Naive B cell (primary cell): ENCODE results near the gene SLC13A5. TPM values are rescaled to one million over a fixed set of nuclear protein-coding genes. Genes with fewer than 3 reads are reported as not detected.

ENCODE experiments used
- ATAC-seq, 2 donors: fragments of 150-1000 bp; cut with Tn5 transposase; 2 replicates each; pipeline ENCODE4 v1.10.0; 2021; ENCODE audit warnings: low read depth in 2 of 2, mild to moderate bottlenecking in 2 of 2, moderate library complexity in 2 of 2
- DNase-seq: peaks from one replicate; pipeline ENCODE4 v3.0.0; 2022
- H3K27ac Mint-ChIP-seq, 6 donors: one replicate each; pipeline ENCODE4 v1.8.0; 2020 to 2022; ENCODE audit warnings: mild to moderate bottlenecking in 6 of 6, mixed read lengths in 6 of 6, moderate library complexity in 5 of 6, inconsistent platforms in 2 of 6
- H3K27me3 Mint-ChIP-seq, 3 donors: one replicate each; pipeline ENCODE4 v1.8.0; 2021 to 2022; ENCODE audit warnings: mixed read lengths in 3 of 3, mild to moderate bottlenecking in 1 of 3
- H3K36me3 Mint-ChIP-seq, 2 donors: one replicate each; pipeline ENCODE4 v1.8.0; 2020 to 2022; ENCODE audit warnings: mixed read lengths in 2 of 2, inconsistent platforms in 1 of 2, mild to moderate bottlenecking in 1 of 2
- H3K4me1 Mint-ChIP-seq, 3 donors: one replicate each; pipeline ENCODE4 v1.8.0; 2020 to 2022; ENCODE audit warnings: mixed read lengths in 3 of 3, inconsistent platforms in 1 of 3, mild to moderate bottlenecking in 1 of 3, moderate library complexity in 1 of 3
- H3K4me3 Mint-ChIP-seq, 8 donors: one replicate each; pipeline ENCODE4 v1.8.0; 2020 to 2022; ENCODE audit warnings: mild to moderate bottlenecking in 8 of 8, mixed read lengths in 8 of 8, moderate library complexity in 8 of 8, inconsistent platforms in 2 of 8
- H3K9me3 Mint-ChIP-seq, 7 donors: one replicate each; pipeline ENCODE4 v1.8.0; 2020 to 2022; ENCODE audit warnings: mixed read lengths in 7 of 7, mild to moderate bottlenecking in 5 of 7, inconsistent platforms in 2 of 7, moderate library complexity in 1 of 7
- polyA plus RNA-seq, 6 donors: library from polyadenylated mRNA; unstranded; fragments of 300-500 nt; fragmentation: Illumina TruSeq; gene quantifications; one replicate each; pipeline ENCODE4 v1.2.3, GENCODE V29; 2021; ENCODE audit warnings: low read depth in 6 of 6

Gene SLC13A5
- polyA plus RNA-seq, 6 donors from 2014 or later: 0.37 TPM; not detected in 5

DNA sequence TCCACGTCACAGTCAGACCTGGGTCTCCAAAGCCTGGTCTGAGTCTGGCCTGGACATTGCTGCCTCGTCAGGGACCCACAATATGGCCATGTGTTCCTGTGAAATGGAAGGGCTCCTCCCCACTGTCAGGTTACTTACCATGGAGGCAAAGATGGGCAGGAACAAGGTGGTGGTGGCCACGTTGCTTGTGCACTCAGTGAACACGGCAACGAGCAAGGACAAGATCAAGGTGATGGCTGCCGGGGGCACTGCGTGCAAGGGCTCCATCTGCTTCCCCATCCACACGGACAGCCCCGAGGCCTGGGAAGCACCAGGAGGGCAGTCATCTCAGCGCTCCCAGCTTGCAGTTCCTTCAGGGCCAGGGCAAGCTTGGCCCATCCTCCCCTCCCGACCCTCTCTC is 22.5 kb downstream of the SLC13A5 start:
- H3K4me1 Mint-ChIP-seq: peaks cover 0 to 3% (median 0%) of the 10 kb centered on the region in 3 donors
- peaks cover 0 to 6% of the 10 kb centered on the region in 2 donors for H3K36me3 Mint-ChIP-seq
- no peak overlapping the region for H3K4me3 Mint-ChIP-seq
- no peak overlapping the region for H3K27ac Mint-ChIP-seq
- H3K27me3 Mint-ChIP-seq: peaks cover 34 to 74% (median 52%) of the 10 kb centered on the region in 3 donors
- no peak for DNase-seq
- H3K9me3 Mint-ChIP-seq: no peaks in the 10 kb centered on the region
- no peak for ATAC-seq

DNA sequence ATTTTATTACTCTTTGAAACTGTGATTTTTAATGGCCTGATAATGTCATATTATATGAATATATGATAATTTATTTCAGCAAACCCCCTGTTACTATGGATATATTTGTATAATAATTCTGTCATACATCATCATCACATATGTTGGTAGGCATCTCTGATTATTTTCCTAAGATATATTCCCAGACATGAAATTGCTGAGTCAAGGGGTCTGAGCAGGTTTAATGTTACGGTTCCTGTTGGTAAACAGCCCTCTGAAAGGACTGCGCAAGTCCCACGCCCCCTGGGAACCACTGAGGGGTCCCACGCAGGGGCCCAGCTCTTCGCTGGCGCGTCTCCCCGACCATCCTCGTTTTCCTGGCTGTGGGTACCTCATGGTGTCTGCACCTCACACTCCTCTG is 24.2 kb downstream of the SLC13A5 start:
- ATAC-seq: no peak
- H3K36me3 Mint-ChIP-seq: peaks cover 0 to 13% of the 10 kb centered on the region in 2 donors
- H3K27me3 Mint-ChIP-seq: peaks cover 32 to 72% (median 56%) of the 10 kb centered on the region in 3 donors
- no peaks in the 10 kb centered on the region for H3K9me3 Mint-ChIP-seq
- H3K4me1 Mint-ChIP-seq: peaks cover 0 to 3% (median 0%) of the 10 kb centered on the region in 3 donors
- no peak overlapping the region for H3K4me3 Mint-ChIP-seq
- no peak overlapping the region for H3K27ac Mint-ChIP-seq
- DNase-seq: no peak

DNA sequence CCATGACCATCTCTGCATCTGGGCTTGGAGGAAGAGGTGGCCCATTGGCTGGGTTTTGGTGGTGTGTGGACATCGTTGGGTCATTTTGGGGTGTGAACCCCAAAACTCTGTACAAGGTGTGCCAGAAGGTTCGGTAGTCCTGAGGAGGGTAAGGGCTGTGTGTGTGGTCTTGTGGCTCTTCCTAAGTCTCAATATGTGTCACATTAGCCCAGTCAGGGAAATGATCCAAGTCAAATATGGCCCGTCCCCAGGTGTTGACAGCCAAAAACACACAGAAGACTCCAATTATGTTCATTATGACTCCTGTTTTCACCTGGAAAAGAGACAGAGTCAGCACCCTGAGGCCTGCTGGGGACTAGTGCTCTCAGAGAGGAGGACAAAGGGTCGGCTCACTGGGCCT is 27.1 kb downstream of the SLC13A5 start:
- Mint-ChIP-seq H3K36me3 (peaks cover 0 to 20% of the 10 kb centered on the region in 2 donors), H3K4me1 (peaks cover 0 to 3% (median 0%) of the 10 kb centered on the region in 3 donors), H3K9me3 (no peaks in the 10 kb centered on the region), H3K27ac (no peak overlapping the region), H3K4me3 (no peak overlapping the region), H3K27me3 (peaks cover 23 to 61% (median 53%) of the 10 kb centered on the region in 3 donors)
- ATAC-seq (no peak), DNase-seq (no peak)

DNA sequence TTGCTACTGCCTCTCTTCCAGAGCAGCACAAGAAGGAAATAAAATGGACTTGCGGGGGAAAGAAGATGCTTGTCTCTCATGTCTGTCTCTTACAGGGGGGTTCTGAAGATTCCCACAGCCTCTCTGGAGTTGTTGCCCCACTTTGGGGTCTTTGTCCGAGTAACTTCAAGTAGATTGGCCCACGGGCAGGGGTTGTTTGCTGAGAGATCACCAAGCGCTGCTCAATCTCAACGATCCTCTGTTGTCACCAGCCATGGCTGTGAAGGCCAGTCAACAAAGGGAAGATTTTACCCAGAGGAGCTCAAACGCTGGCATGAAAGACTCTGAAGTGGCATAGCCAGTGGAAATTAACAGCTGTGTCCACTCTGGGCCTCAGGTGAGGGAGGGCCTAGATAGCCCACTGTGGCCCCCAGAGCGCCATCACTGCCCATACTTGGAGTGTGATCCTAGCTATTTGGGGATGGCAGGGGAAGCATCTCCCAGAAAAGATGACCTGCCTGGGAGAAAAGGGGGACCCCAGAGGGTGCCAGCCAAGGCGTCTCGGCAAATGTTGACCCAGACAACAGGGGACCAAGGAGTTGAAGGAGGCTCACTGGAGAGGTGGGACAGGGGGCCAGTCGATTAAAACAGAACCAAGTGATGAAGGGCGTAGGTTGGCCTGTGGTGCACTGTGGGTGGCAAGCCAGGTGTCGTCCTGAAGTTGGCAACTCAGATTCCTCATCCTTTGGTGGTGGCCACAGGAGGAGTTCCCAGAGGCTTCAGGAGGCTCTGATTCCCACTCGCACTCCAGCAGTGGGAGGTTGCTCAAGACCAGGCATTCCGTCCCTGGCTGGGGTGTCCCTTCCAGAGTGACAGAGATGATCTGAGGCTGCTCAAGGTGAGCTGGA is 28.0 kb downstream of the SLC13A5 start:
- no peaks in the 10 kb centered on the region for H3K9me3 Mint-ChIP-seq
- peaks cover 0 to 20% of the 10 kb centered on the region in 2 donors for H3K36me3 Mint-ChIP-seq
- H3K27me3 Mint-ChIP-seq: peaks cover 21 to 52% (median 47%) of the 10 kb centered on the region in 3 donors
- peak overlapping the region in 1 of 6 donors; percentile 32 for H3K27ac Mint-ChIP-seq
- DNase-seq: no peak
- ATAC-seq: no peak
- no peak overlapping the region for H3K4me3 Mint-ChIP-seq
- no peaks in the 10 kb centered on the region for H3K4me1 Mint-ChIP-seq

DNA sequence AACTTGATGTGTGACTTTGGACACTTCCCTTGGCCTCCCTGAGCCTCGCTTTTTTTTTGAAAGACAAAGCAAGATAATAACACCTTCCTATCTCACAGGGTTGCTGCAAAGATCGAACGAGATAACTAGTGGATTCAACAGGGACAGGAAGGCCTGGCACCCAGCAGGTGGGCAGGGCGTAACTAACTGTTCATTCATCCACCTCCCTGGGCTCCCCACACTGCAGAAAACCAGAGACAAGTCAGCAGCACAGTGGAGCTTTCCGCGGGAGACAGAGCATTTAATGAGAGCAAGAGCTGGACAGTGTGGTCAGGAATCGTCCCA is 28.7 kb downstream of the SLC13A5 start:
- peaks cover 0 to 20% of the 10 kb centered on the region in 2 donors for H3K36me3 Mint-ChIP-seq
- no peak for ATAC-seq
- no peak for DNase-seq
- H3K4me3 Mint-ChIP-seq: no peak overlapping the region
- H3K4me1 Mint-ChIP-seq: no peaks in the 10 kb centered on the region
- H3K27me3 Mint-ChIP-seq: peaks cover 21 to 45% (median 43%) of the 10 kb centered on the region in 3 donors
- no peak overlapping the region for H3K27ac Mint-ChIP-seq
- H3K9me3 Mint-ChIP-seq: no peaks in the 10 kb centered on the region

DNA sequence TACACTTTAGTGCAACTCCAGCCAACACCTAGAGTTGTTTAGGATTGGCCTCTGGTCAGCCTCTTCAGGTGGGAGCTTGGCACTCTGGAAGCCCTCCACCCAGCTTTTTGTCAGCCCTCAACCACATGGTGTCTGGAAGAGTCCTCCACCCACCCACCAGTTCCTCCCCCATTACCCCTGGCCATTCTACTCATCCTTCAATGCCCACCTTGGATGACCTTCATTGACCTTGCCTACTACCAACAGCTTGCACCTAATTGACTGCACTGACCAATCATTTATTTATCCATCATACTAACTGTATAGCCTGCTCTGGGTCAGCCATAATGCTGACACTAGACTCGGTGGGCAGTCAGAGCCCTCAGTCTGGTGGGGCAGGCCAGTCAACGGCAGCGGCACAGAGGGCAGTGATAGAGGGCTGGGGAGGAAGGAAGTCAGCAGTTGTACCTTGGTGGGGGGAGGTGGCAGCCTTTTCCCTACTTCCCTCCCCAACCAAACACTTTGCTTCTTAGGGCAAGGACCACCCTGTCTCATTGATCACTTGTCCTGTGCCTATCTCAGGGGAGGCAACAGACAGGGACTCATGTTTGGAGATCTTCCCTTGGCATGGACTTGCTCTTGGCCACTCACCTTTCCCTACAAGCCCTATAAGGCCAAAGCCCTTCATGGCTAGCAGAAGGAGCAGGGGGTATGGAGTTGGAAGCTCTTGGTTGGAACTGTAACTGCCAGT is 29.3 kb downstream of the SLC13A5 start:
- H3K9me3 Mint-ChIP-seq: no peaks in the 10 kb centered on the region
- ATAC-seq: no peak
- no peak for DNase-seq
- peaks cover 23 to 46% (median 46%) of the 10 kb centered on the region in 3 donors for H3K27me3 Mint-ChIP-seq
- peaks cover 0 to 20% of the 10 kb centered on the region in 2 donors for H3K36me3 Mint-ChIP-seq
- peaks cover 0 to 1% (median 0%) of the 10 kb centered on the region in 3 donors for H3K4me1 Mint-ChIP-seq
- H3K4me3 Mint-ChIP-seq: peak overlapping the region in 1 of 8 donors; percentile 1
- no peak overlapping the region for H3K27ac Mint-ChIP-seq

DNA sequence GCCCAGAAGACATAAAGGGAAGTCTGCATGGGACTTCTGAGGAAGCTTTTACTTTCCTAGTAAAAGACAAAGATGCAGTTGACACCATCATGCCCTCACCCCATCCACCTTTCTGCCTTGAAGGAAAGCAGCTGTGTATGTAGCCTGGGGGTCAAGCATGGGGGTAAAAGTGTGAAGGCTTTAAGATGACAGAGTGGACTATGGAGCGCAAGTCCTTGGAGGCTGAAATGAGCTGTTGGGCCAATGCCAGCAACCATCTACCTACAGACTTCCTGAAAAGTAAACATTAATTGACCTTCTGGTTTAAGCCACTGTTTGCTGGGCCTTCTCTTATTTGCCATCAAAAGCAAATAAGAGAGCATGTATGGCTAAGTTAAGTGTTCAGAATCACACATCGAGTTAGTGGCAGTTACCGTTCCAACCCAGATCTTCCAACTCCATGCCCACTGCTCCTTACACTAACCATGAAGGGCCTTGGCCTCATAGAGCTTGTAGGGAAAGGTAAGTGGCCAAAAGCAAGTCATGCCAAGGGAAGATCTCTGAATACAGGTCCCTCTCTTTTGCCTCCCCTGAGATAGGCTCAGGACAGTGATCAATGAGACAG is 30.0 kb downstream of the SLC13A5 start:
- no peak overlapping the region for H3K4me3 Mint-ChIP-seq
- ATAC-seq (no peak), DNase-seq (no peak)
- peaks cover 0 to 8% (median 0%) of the 10 kb centered on the region in 3 donors for H3K4me1 Mint-ChIP-seq
- peaks cover 0 to 20% of the 10 kb centered on the region in 2 donors for H3K36me3 Mint-ChIP-seq
- H3K9me3 Mint-ChIP-seq: no peaks in the 10 kb centered on the region
- no peak overlapping the region for H3K27ac Mint-ChIP-seq
- H3K27me3 Mint-ChIP-seq: peaks cover 30 to 53% (median 53%) of the 10 kb centered on the region in 3 donors

DNA sequence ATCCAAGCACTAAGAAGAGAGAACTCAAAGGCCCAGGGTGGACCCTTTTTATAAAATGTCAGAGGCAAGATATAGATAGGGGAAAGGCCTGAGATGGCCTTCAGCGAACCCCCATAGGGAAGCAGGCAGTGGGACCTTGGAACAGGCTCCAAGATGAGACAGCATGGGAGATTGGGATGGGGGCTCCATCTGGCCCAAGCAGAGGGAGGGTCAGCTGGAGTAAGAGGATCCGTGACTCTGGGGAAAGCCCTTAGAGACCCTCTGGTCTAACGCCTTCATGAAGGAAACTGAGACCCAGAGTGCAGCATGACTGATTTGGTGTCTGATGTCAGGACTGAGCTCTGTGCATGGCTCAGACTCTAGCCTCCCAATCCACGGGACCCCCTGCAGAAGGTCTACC is 30.8 kb downstream of the SLC13A5 start:
- Mint-ChIP-seq H3K36me3 (peaks cover 0 to 20% of the 10 kb centered on the region in 2 donors), H3K4me3 (no peak overlapping the region), H3K4me1 (peaks cover 0 to 15% (median 5%) of the 10 kb centered on the region in 3 donors), H3K27ac (no peak overlapping the region), H3K27me3 (peaks cover 23 to 54% (median 54%) of the 10 kb centered on the region in 3 donors), H3K9me3 (no peaks in the 10 kb centered on the region)
- no peak for ATAC-seq
- no peak for DNase-seq

DNA sequence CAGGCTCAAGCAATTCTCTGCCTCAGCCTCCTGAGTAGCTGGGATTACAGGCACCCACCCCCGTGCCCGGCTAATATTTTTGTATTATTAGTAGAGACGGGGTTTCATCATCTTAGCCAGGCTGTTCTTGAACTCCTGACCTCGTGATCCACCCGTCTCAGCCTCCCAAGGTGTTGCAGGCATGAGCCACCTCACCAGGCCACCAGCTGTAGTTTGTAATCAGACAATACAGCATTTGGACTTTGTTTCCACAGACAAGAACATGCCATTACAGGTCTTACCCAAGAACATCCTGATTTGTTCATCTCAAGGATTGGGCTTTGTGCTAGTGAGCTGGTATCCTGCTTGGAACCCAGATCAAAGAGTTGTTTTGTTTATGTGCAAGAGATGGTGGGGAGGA is 31.5 kb downstream of the SLC13A5 start:
- Mint-ChIP-seq H3K27ac (no peak overlapping the region), H3K36me3 (peaks cover 0 to 20% of the 10 kb centered on the region in 2 donors), H3K9me3 (no peaks in the 10 kb centered on the region), H3K4me3 (no peak overlapping the region), H3K27me3 (peaks cover 17 to 48% (median 47%) of the 10 kb centered on the region in 3 donors), H3K4me1 (peaks cover 0 to 15% (median 5%) of the 10 kb centered on the region in 3 donors)
- no peak for DNase-seq
- no peak for ATAC-seq

DNA sequence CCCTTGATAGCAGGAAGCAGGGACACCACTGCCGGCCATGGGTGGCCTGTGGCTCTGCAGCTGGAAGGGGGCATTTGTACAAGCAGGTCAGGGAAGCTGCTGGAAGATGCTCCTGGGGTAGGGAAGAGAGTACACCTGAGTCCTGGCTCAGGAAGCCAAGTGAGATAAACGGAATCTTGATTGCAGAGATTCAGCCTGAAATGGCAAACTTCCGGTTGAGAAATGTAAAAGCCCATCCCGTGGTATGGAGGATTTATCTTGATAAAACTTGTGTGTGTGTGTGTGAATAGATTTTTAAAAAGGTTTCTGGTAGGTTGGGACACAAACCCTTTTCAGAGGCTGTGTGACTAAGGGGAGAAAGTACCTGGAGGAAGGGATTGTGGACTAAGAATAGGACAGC is 32.0 kb downstream of the SLC13A5 start:
- Mint-ChIP-seq H3K4me3 (no peak overlapping the region), H3K9me3 (no peaks in the 10 kb centered on the region), H3K27ac (peak overlapping the region in 2 of 6 donors; percentile 19 to 53), H3K27me3 (peaks cover 17 to 46% (median 43%) of the 10 kb centered on the region in 3 donors), H3K36me3 (peaks cover 0 to 17% of the 10 kb centered on the region in 2 donors), H3K4me1 (peaks cover 0 to 15% (median 5%) of the 10 kb centered on the region in 3 donors)
- DNase-seq (no peak), ATAC-seq (no peak)

DNA sequence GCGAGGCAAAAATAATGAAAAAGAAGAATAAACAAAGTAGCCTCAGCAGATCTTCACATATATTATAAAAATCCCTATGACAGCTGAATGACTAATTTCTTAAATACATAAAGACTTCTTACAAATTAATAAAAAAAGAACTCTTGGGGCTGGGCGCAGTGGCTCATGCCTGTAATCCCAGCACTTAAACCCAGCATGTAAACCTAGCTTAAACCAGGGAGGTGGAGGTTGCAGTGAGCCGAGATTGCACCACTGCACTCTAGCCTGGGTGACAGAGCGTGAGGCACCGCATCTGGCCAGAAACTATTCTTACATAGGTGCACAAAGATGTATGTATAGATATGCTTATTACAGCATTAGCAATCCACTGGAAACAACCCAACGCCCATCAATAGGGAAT is 33.9 kb downstream of the SLC13A5 start:
- DNase-seq: no peak
- no peak overlapping the region for H3K4me3 Mint-ChIP-seq
- H3K27me3 Mint-ChIP-seq: peaks cover 17 to 33% (median 33%) of the 10 kb centered on the region in 3 donors
- ATAC-seq: no peak
- no peaks in the 10 kb centered on the region for H3K9me3 Mint-ChIP-seq
- no peak overlapping the region for H3K27ac Mint-ChIP-seq
- H3K36me3 Mint-ChIP-seq: peaks cover 0 to 9% of the 10 kb centered on the region in 2 donors
- peaks cover 3 to 15% (median 5%) of the 10 kb centered on the region in 3 donors for H3K4me1 Mint-ChIP-seq

DNA sequence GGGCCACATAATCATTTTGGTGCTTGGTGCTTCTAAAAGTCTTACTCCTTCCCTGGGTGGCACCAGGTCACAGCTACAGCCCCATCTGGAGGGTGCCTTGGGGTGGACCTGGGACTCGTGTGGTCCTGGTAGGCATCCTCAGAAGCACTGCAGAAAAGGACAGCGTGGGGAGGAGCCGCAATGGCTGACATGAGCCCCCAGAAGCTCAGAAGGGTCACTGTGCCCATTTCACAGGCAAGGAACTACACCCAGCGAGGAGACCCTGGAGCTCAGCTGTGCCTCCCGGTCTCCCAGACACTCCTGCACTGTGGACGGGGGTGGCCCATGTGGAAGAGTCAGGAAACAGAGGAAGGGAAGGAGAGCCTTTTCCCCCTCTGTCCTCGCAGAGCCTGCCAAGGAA is 35.2 kb downstream of the SLC13A5 start:
- no peak for DNase-seq

DNA sequence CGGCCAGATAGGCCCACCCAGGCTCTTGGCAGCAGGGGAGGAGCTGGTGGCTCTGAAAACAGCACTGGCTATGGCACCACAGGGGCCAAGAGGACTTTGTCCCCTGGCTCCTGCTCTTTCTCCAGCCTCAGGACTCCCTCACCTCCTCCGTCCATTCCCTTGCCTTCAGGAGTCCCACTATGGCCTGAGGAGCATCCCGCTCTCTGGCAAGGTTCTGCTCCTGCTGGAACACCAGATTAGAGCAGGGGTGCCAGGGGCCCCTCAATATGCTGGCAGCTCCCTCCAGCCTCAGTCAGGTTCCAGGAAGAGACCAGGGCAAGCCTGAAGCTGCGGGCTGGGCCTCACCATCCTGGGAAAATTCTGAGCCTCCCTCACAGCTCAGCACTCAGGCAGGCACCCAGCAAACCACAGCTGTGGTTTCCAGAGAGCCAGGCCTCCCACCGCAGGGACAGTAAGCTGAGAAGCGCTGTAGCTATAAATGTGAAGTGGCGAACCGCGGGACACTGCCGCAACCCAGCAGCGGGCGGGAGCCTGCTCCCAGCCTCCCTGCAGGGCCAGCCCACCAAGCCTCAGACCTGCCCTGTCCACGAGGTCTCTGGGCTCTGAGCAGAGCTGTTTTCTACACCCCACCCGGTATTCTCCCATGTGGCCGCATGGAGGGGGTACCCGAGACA is 35.9 kb downstream of the SLC13A5 start:
- Mint-ChIP-seq H3K27ac (peak overlapping the region in 1 of 6 donors; percentile 32), H3K36me3 (peaks cover 0 to 4% of the 10 kb centered on the region in 2 donors), H3K27me3 (peaks cover 14 to 24% (median 21%) of the 10 kb centered on the region in 3 donors), H3K4me3 (no peak overlapping the region), H3K4me1 (peaks cover 3 to 15% (median 9%) of the 10 kb centered on the region in 3 donors), H3K9me3 (no peaks in the 10 kb centered on the region)
- no peak for ATAC-seq
- DNase-seq: no peak

More for the DNA sequence above, 35.2 kb downstream of the SLC13A5 start:
- no peaks in the 10 kb centered on the region for H3K9me3 Mint-ChIP-seq
- ATAC-seq: no peak
- peaks cover 14 to 29% (median 26%) of the 10 kb centered on the region in 3 donors for H3K27me3 Mint-ChIP-seq
- peaks cover 0 to 6% of the 10 kb centered on the region in 2 donors for H3K36me3 Mint-ChIP-seq
- H3K27ac Mint-ChIP-seq: no peak overlapping the region
- no peak overlapping the region for H3K4me3 Mint-ChIP-seq
- H3K4me1 Mint-ChIP-seq: peaks cover 3 to 15% (median 9%) of the 10 kb centered on the region in 3 donors
